HK-2 (cell line): ENCODE measurements around the gene FRY.

Experiments
- DNase-seq: peaks from one replicate; pipeline ENCODE4 v3.0.0-alpha.2; 2018; ENCODE audit not compliant: unreplicated experiment

FRY gene

GRCh38 chr13:32257649-32258048, 226.1 kb downstream of the FRY start:
- no peak for DNase-seq

DNA sequence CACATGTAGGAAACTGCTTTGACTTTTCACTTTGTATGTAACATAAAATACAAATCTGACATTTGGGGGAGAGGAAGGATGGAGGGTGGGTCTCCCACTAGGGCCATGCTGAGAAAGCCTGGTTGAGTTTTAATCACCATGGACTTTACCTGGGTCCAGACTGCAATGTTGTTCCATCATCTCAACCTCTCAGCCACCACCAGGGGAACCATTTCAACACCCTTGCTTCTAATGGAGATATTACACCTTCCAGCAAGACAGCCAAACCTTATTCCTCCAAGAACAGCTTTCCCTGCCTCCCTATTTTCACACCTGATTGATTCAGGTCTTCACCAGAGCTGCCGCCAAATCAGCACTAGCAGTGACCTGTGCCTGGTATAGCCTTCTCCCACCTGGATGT, 227.5 kb downstream of the FRY start:
- DNase-seq: no peak

- DNase-seq: no peak
These were observed 230.0 kb downstream of the FRY start for GRCh38 chr13:32261567-32261966.

GRCh38 chr13:32262165-32262564, 230.6 kb downstream of the FRY start:
- DNase-seq: no peak

DNA sequence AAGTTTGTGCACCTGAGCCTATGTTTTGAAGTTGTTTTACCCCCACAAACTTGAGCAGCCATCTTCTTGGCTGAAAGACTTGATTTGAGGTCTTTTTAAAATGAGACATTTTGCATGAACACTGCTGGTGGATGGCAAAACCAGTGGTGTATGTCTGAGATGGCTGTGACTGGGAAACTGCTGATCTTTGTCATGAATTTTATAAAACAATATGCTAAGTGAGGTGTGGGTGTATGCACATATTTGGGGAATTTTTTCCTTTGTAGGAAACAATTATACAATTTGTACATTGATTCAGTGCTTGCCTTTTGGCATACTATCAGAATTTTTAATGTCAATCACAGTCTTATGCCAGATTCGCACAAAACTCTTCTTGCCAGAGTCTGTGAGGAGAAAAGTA, 231.0 kb downstream of the FRY start:
- no peak for DNase-seq

DNA sequence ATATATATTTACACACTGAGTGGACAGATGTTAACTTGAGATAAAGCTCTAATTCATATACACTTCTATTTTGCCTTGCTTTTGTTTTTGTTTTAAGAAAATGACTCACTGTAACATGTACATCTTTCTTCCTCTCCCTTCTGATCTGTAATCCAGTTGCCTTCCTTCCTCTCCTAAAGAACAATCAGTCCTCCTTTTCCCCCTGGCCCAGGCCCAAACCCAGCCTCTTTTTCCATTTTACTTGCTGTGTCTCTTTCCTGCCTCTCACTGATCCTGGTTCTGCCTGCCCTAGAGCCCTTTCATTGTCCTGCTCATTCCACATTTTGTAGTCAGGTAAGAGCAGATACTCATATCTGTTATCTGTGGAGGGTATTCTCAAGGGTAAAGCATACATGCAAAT, 232.8 kb downstream of the FRY start:
- DNase-seq: no peak

- DNase-seq: no peak
These were observed 234.2 kb downstream of the FRY start for GRCh38 chr13:32265726-32266125.

DNA sequence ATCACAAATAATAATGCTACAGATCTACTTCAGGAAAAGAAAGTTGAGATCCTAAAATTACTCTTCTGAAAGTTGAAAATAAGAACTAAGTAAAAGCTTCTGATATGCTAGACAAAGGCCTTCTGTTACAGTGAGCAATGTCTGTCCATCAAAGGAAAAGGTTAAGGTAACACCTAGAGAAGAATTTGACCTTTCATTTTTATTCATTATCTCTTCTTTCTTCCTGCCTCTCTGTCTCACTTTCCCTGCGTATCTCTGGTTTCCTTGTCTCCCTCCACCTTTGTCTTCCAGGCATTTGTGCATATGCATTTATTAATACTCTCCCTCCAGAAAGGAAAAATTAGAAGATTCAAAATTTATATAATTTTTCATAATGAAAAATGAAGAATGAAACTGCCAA, 234.6 kb downstream of the FRY start:
- no peak for DNase-seq

DNA sequence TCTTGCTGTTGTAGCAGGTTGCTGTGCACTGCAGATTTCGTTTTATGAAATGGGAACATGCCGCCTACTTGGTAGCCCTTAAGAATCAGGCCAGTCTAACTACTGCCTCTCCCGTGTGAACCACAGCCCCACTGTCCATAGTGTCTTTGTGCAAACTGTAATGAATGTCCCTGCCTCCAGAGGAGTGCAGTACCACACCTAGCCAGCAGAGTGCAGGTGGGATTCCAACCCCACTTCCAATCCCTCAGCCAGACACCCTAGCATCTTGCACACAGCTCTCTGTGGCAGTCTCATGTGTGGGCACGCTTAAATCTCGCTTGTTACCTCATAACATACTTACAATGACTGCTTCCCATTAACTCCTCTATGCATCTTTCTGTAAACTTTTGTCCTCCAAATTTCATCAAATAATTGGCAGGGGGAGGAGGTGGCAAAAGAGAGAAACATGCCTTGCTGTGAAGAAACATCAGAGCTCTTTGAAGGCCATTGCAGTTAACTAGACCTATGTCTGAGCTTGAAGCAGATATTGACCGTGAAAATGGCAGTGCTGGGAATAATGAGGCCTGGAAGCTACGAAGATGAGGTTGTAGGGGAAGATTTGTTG, 236.4 kb downstream of the FRY start:
- peak; percentile 3 for DNase-seq

DNA sequence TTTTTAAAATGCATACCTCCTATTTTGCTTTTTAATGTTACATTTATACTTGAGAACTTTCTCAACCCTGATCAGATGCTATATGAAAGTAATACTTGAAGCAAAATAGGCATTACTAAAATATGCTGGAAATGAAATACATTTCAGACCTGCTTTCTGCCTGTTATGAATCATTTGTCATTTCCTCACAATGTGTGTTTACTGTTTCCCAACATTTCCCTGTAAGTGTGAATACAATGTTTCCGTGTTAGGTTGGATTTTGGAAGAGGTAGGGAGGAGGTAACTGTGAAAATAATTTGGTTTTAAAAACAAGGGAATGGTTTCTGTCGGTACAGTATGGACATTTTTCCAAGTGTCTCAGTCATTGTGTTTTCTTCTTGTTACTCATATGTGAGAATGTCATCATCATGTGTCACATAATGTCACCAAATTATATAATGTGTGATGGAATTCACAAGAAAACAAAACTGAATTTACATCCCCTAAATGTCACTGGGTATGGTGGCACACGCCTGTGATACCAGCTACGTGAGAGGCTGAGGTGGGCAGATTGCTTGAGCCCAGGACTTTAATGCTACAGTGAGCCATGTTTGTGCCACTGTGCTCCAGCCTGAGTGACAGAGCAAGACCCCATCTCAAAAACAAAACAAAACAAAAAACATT, 240.6 kb downstream of the FRY start:
- DNase-seq: no peak

DNA sequence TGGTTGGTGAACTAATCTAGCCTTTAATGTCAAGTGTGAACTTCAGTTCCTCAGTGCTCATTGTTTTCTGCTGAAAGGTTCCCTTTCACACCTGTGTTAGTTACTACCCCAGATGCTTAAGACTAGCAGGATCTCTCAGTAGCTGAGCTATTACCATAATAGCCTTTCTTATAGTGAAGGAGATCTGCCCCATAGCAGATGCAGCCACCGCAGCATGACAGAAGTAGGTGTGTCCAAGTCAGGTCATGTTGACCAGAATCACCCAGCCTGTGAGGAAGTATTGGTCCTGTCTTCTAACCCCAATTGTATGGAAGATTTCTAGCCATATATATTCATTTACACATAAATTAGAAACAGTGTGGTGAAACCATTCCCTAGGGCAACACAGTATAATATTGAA, 246.3 kb downstream of the FRY start:
- DNase-seq: no peak

- no peak for DNase-seq
These were observed 246.9 kb downstream of the FRY start for GRCh38 chr13:32278426-32278825.

GRCh38 chr13:32281096-32281495, 249.5 kb downstream of the FRY start:
- no peak for DNase-seq

DNA sequence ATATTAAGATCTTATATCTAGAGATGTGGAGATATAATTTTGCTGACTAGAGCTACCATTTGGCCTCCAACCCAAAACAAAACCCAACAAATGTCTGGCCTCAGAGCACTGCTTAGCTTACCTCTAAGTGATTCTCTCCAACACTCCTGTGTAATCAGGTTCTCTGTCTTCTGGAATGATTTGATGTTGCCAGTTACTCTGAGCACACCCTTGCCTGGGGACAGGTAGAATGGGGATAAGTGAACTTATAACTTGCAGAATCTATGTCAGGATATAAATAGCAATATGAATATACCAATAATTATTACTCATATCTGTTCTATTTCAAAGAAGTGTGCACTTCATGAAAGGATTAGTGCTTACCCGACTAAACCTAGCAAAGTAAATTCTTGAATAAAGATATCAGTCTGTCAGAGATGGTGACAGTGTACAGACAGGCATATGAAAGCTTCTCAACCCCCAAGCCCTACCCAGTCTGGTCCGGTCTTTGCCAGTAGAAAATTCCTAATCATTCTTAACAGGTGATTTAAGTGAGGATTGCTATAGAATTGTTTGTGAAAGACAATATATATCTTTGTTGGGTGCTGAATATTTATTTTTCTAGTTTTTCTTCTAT, 250.6 kb downstream of the FRY start:
- DNase-seq: no peak

GRCh38 chr13:32284927-32285632, 253.5 kb downstream of the FRY start:
- DNase-seq: no peak

DNA sequence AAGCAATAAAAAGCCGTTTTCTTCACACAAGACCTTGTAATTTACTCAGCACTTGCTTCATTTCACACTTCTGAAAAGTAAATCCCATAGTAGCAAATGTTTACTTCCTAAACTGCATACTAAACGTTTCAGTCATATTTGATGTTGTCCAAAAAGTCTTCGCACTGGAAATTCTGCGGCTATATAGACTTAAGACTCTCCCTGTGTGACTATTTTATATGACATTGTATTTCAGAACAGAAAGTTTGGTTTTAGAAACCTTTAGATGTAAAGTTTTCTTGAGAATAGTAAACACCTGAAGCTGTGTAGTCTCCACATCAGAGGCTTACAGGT, 254.0 kb downstream of the FRY start:
- no peak for DNase-seq

DNA sequence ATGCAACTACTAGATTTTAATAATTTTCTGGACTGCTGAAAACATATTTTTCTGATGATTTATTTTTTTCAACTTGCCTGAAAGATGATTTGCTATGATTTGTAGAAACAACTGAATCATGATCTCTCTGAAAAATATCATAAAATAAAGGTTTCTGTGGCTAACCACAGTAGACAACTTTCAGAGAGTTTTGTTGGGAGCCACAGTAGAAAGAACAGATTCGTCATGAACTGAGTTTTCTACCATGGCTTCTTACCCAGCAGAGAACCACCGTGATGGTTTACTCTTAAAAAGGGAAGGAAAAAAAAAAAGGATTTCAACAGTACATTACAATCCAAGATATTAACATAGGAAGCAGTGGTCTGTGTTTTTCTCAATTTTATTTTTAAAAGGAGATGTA, 265.6 kb downstream of the FRY start:
- no peak for DNase-seq

DNA sequence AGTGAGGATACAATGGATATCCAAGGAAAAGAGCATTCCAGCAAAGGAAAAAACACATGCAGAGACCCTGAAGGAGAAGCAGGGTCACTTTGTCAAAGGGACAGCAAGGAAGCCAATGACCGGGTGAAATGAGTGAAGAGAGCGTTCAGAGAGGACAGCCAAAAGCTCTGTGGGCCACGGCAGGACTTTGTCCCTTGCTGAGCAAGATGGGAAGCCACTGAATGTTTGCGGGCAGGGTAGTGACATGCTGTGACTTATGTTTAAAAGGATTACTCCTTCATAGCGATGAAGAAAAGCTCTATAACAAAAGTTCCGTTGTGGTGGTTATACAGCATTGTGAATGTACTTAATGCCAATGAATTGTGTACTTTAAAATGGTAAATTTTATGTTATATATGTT, 267.1 kb downstream of the FRY start:
- DNase-seq: no peak

DNA sequence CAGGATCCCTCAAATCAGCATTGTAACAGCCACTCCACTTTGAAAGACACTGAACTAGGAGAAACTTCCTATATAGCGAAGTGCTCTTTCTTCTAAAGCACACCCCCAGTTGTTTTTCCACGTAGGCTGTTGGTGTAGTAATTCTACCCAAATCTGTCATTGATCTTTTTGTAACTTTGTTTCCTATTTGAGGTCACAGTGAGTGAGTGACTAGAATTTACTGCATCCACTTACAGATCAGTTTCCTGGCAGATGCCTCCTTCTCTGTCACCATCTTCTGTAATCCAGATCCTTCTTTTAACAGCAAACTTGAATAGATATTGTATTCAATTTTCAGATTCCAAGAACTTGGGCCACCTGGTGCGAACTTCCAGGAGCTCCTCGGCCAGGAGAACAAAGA, 268.3 kb downstream of the FRY start:
- no peak for DNase-seq

- no peak for DNase-seq
These were observed 268.8 kb downstream of the FRY start for GRCh38 chr13:32300406-32300805.

- DNase-seq: no peak
These were observed 269.3 kb downstream of the FRY start for GRCh38 chr13:32300920-32301319.

DNA sequence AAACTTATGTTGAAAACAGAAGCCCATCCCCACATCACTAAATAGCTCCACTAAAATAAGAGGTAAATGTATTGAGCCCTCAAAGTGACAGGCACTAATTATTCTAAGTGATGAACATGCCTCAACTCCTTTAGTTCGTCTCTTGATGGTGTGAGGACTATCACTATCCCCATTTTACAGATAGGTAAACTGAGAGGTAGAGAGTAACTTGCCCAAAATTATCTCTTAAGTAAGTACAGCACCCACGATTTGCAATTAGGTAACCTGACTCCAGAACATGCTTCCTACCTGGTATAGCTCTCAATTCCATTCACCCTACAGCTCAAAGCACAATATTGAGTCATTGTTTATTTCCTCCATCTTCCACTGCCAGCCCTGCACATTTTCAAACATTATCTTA, 270.9 kb downstream of the FRY start:
- DNase-seq: no peak

DNA sequence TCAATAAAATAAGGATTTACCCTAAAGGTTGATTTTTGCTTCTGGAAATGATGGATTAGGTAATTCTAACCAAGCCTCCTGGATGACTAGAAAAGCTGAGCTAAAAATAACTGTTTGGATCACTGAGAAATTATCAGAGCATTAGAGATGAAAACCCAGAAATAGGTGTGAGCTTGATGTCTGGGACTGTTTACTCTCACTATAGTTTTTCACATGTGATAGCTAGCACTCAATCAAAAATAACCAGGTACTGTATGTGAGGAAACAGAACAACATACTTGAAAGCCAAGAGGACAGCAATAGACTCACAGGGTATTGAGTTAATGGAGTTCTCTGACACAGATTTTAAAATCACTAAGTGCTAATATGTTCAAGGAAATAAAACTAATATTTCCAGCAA, 274.1 kb downstream of the FRY start:
- DNase-seq: no peak
